ENCODE data around the gene TMEM131. TPM values are rescaled to one million over a fixed set of nuclear protein-coding genes. Genes with fewer than 3 reads are reported as not detected.
A peak's percentile ranks its signal among the peaks of the same experiment; 100 is the strongest.

Gene TMEM131
- total RNA-seq, 1 donor from 2014 or later: 31.4 TPM

DNA sequence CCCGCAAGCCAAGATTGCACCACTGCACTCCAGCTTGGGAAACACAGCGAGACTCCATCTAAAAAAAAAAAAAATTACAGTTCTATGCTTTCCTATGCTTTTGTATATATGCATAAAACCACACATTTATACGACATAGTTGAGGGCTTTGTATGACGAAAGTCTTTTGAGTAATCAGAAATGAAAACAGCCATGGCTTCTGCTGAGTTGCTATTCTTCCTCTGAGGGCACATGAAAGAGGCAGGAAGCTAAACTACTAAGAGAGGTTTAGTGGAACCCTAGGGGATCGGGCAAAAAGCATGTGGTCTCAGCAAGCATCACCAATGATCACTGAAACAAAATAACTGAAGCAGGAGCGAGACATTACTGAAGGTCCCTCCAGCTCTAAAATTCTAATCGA lies 182.8 kb downstream of the TMEM131 start:
- no peaks in the 10 kb centered on the region for H3K9me3 Mint-ChIP-seq (ENCODE audit: low read depth)
- DNase-seq (ENCODE audit: low spot score): no peak
- no peak overlapping the region for H3K4me3 Mint-ChIP-seq (ENCODE audit: unreplicated experiment)
- H3K27me3 Mint-ChIP-seq (ENCODE audit: low read depth): no peaks in the 10 kb centered on the region
- peaks cover 18% of the 10 kb centered on the region for H3K36me3 Mint-ChIP-seq (ENCODE audit: low read depth)
- no peak overlapping the region for H3K27ac Mint-ChIP-seq (ENCODE audit: unreplicated experiment)
- no peaks in the 10 kb centered on the region for H3K4me1 Mint-ChIP-seq (ENCODE audit: low read depth)
- TF ChIP-seq, protein P1, sequence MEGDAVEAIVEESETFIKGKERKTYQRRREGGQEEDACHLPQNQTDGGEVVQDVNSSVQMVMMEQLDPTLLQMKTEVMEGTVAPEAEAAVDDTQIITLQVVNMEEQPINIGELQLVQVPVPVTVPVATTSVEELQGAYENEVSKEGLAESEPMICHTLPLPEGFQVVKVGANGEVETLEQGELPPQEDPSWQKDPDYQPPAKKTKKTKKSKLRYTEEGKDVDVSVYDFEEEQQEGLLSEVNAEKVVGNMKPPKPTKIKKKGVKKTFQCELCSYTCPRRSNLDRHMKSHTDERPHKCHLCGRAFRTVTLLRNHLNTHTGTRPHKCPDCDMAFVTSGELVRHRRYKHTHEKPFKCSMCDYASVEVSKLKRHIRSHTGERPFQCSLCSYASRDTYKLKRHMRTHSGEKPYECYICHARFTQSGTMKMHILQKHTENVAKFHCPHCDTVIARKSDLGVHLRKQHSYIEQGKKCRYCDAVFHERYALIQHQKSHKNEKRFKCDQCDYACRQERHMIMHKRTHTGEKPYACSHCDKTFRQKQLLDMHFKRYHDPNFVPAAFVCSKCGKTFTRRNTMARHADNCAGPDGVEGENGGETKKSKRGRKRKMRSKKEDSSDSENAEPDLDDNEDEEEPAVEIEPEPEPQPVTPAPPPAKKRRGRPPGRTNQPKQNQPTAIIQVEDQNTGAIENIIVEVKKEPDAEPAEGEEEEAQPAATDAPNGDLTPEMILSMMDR (IDR thresholded peaks at IDR 0.05): no peak

DNA sequence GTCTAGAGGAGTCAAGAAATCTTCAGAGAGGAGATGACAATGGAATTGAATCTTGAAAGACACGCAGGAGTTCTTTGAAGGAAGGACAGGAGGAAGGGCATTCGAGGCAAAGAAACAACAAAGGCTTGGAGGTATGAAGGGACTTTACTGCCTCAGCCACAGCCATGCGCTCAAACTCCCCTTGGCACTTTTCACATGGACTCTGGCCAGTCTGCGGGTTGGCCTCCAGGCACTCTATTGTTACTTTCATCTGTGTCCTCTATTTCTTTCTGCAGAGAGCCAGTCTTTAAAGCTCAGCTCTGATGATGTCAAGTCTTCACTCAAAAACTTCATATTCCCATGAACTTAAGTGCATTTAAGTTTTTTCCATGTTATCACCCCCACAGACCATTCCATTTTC lies 186.9 kb downstream of the TMEM131 start:
- Mint-ChIP-seq H3K4me3 (ENCODE audit: unreplicated experiment) (no peak overlapping the region), H3K27ac (ENCODE audit: unreplicated experiment) (no peak overlapping the region), H3K36me3 (ENCODE audit: low read depth) (peaks cover 15% of the 10 kb centered on the region), H3K27me3 (ENCODE audit: low read depth) (no peaks in the 10 kb centered on the region), H3K9me3 (ENCODE audit: low read depth) (no peaks in the 10 kb centered on the region), H3K4me1 (ENCODE audit: low read depth) (no peaks in the 10 kb centered on the region)
- no peak for DNase-seq (ENCODE audit: low spot score)
- TF ChIP-seq, protein P1 (IDR thresholded peaks at IDR 0.05): no peak

DNA sequence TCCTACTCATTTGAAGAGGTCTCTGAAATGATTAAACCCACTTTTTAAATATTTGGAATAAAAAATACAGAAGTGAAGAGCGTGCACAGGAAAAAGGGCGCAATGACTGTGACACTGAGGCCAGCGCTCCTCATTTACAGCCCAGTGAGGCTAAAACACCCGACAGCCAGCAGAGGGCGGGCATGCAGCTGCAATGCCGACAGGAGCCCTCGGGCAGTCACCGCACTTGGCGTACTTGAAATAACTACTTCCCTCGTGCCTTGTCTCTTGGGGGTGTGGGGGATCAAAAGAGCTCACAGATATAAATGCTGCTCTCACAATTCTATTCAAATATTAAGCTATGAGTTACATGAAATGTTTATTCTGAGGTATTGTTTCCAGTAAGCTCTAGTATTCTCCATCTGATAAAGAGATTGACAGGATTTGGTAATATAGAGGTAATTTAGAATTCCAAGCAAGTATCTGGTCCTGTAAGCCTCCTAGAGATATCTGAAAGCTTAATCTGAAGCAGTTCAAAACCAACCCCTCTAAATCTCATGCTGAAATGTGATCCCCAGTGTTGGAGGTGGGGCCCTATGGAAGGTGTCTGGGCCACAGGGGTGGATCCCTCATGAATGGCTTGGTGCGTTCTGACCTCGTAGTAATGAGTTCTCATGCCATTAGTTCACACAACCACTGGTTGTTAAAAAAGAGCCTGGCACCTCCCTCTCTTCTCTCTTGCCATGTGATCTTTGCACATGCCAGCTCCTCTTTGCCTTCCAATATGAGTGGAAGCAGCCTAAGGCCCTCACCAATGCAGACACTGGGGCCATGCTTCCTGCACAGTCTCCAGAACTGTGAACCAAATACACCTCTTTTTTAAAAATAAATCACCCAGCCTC lies 188.8 kb downstream of the TMEM131 start:
- Mint-ChIP-seq H3K4me3 (ENCODE audit: unreplicated experiment) (no peak overlapping the region), H3K9me3 (ENCODE audit: low read depth) (no peaks in the 10 kb centered on the region), H3K36me3 (ENCODE audit: low read depth) (peaks cover 8% of the 10 kb centered on the region), H3K4me1 (ENCODE audit: low read depth) (no peaks in the 10 kb centered on the region), H3K27ac (ENCODE audit: unreplicated experiment) (no peak overlapping the region), H3K27me3 (ENCODE audit: low read depth) (no peaks in the 10 kb centered on the region)
- no peak for DNase-seq (ENCODE audit: low spot score)
- TF ChIP-seq, protein P1 (IDR thresholded peaks at IDR 0.05): peak; percentile 97

DNA sequence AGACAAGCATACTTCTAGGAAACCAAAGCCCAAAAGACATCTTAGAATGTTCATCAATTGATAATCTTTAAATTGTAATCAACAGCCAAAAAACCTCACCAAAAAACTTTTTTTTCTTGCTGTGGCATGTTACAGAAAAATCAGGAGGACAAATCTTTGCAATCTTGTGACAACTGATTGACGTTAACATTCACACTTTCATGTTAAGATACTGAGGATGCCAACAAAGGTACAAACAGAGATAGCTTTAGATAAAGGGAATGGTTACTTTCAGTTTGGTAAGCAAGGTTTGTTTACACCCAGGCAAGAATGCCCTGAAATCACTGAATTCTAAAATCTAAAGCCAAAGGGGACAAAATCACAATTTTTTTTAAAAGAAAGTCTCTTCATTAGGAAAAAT lies 190.0 kb downstream of the TMEM131 start:
- H3K4me1 Mint-ChIP-seq (ENCODE audit: low read depth): no peaks in the 10 kb centered on the region
- H3K27ac Mint-ChIP-seq (ENCODE audit: unreplicated experiment): no peak overlapping the region
- H3K27me3 Mint-ChIP-seq (ENCODE audit: low read depth): no peaks in the 10 kb centered on the region
- H3K4me3 Mint-ChIP-seq (ENCODE audit: unreplicated experiment): no peak overlapping the region
- H3K9me3 Mint-ChIP-seq (ENCODE audit: low read depth): no peaks in the 10 kb centered on the region
- TF ChIP-seq, protein P1 (IDR thresholded peaks at IDR 0.05): no peak
- DNase-seq (ENCODE audit: low spot score): no peak
- H3K36me3 Mint-ChIP-seq (ENCODE audit: low read depth): peaks cover 5% of the 10 kb centered on the region

DNA sequence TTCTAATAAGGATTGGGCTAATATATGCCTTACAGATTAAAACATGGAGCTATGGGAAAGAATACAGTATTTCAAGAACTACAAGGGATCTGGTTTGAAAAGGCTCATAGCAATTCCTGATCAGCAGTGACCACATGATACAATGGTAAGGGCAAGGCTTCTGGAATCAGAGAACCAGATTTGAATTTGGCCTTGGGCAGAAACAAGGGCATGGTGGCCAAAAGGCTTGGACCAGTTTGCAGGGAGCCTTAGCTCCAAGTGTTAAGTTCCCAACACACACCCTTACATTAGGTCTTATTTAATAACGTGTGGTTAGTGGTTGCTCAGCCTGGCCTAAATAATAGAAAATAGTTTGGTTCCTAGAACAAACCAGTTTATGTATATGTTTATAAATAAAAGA lies 194.7 kb downstream of the TMEM131 start:
- Mint-ChIP-seq H3K27me3 (ENCODE audit: low read depth) (no peaks in the 10 kb centered on the region), H3K4me1 (ENCODE audit: low read depth) (no peaks in the 10 kb centered on the region), H3K27ac (ENCODE audit: unreplicated experiment) (no peak overlapping the region), H3K9me3 (ENCODE audit: low read depth) (no peaks in the 10 kb centered on the region), H3K36me3 (ENCODE audit: low read depth) (peaks cover 8% of the 10 kb centered on the region), H3K4me3 (ENCODE audit: unreplicated experiment) (no peak overlapping the region)
- TF ChIP-seq, protein P1 (IDR thresholded peaks at IDR 0.05): no peak
- no peak for DNase-seq (ENCODE audit: low spot score)

All from chondrocyte (in vitro differentiated cells).